Esophagus squamous epithelium (tissue), 5 donors: ENCODE results near the gene MAPKAP1. TPM values are rescaled to one million over a fixed set of nuclear protein-coding genes. Genes with fewer than 3 reads are reported as not detected.

Experiments
- DNase-seq: peaks from one replicate; lab custom pipeline; 2025; lab: John Stamatoyannopoulos, UW
- H3K27ac ChIP-seq, 4 donors: fragments of 200-600 bp; sonication (generic); one replicate each; pipeline ENCODE4 v1.5.1; 2016 to 2019; ENCODE audit warnings: mild to moderate bottlenecking in 1 of 4
- H3K27me3 ChIP-seq, 4 donors: fragments of 200-600 bp; sonication (generic); 1 replicate in 3 of 4; 2 replicates in 1 of 4; pipeline versions ENCODE4 v1.5.1 to v1.6.0; 2017 to 2021; ENCODE audit warnings: antibody characterized with exemption in 1 of 4
- H3K36me3 ChIP-seq, 3 donors: fragments of 200-600 bp; sonication (generic); one replicate each; pipeline ENCODE4 v1.5.1; 2016 to 2019
- H3K4me1 ChIP-seq, 3 donors: fragments of 200-600 bp; sonication (generic); one replicate each; pipeline ENCODE4 v1.5.1; 2017 to 2019
- H3K4me3 ChIP-seq, 4 donors: fragments of 200-600 bp; sonication (generic); 1 replicate in 3 of 4; 2 replicates in 1 of 4; pipeline ENCODE4 v1.5.1; 2016 to 2019; ENCODE audit warnings: mild to moderate bottlenecking in 2 of 4, moderate library complexity in 1 of 4
- H3K9me3 ChIP-seq, 3 donors: fragments of 200-600 bp; sonication (generic); one replicate each; pipeline ENCODE4 v1.5.1; 2016 to 2019
- POLR2A ChIP-seq, 4 donors: fragments of 450-650 bp; IDR thresholded peaks; one replicate each; pipeline ENCODE4 v1.6.1; 2017; ENCODE audit warnings: antibody characterized with exemption in 4 of 4, mild to moderate bottlenecking in 4 of 4, moderate library complexity in 3 of 4
- WGBS, 2 donors: methylation state at CpG; one replicate each; pipeline ENCODE4 v1.1.5; 2018; 5-methylcytosine and 5-hydroxymethylcytosine counted together
- intact Hi-C: fragments of 100-400 bp; cut with DNase I; formaldehyde crosslinking; loops from one replicate; pipeline ENCODE4 v1.15.0; 2022
- total RNA-seq, 4 donors: library from RNA; depleted of rRNA; stranded (reverse); fragments of >200 nt; gene quantifications; one replicate each; pipeline ENCODE4 v1.1.0, GENCODE V29; 2016
- TF ChIP-seq, protein P1 (sequence below), 6 experiments: fragments of 450-650 bp in 4 of 6; fragments of 200-600 bp in 2 of 6; sonication (generic) in 2 of 6; IDR thresholded peaks; one replicate each; pipeline ENCODE4 v1.5.1; 2016 to 2019; ENCODE audit warnings: antibody characterized with exemption in 6 of 6, mild to moderate bottlenecking in 4 of 6, moderate library complexity in 4 of 6
- donor health status: DM: yes; HTN: yes; CAD: no.

Gene MAPKAP1
- total RNA-seq, 4 donors from 2014 or later, result 59.0 to 87.0 (median 70.9) TPM

DNA sequence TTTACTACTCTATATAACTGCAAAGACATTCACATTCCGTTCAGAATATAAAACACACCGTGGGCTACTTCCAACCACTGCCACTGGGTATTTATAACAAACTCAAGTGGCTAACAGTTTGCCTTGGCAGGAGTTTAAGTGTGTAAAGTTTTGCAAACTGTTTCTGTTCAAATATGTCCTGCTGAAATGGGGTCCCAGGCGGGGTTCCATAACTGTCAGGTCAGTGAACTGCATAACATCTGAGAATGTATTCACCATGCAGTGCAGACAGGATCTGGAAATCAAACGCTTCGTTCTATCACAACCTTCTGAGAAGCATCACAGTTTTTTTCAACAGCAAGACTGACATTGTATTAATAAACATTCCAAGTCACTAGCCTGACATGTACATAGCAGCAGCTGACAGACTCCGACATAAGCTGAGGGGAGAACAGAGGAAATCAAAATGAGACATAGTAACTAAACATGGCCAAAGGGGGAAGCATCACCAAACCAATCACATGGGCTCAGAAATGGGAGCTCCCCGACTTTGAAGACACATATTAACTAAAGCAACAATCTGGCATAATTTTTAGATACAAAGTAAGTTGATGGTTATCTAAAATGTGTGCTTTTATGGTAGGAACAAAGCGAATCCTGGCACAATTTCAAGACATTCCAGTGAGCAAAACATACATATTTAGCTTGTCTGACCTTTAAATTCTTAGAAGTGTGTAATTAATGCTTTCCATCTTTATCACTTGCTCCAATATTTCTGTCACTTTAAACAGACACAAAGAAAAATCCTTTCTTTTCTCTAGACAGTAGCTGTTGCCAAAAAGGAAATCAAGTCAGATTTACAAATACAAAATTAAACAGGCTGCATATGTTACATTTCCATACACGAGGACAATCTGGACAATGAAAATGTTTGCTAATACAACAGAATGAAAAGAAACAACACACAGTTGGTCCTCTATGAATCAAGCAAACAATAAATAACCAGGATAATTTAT is 156.8 kb downstream of the MAPKAP1 start:
- H3K4me1 ChIP-seq, result peaks cover 11 to 70% (median 29%) of the 10 kb centered on the region in 3 donors
- DNase-seq, result no peak
- intact Hi-C loops, result no loop called here
- TF ChIP-seq, protein P1, sequence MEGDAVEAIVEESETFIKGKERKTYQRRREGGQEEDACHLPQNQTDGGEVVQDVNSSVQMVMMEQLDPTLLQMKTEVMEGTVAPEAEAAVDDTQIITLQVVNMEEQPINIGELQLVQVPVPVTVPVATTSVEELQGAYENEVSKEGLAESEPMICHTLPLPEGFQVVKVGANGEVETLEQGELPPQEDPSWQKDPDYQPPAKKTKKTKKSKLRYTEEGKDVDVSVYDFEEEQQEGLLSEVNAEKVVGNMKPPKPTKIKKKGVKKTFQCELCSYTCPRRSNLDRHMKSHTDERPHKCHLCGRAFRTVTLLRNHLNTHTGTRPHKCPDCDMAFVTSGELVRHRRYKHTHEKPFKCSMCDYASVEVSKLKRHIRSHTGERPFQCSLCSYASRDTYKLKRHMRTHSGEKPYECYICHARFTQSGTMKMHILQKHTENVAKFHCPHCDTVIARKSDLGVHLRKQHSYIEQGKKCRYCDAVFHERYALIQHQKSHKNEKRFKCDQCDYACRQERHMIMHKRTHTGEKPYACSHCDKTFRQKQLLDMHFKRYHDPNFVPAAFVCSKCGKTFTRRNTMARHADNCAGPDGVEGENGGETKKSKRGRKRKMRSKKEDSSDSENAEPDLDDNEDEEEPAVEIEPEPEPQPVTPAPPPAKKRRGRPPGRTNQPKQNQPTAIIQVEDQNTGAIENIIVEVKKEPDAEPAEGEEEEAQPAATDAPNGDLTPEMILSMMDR (IDR thresholded peaks at IDR 0.05), result peak in 2 of 6 experiments; percentile 11 to 18
- no peak for TF ChIP-seq POLR2A (IDR thresholded peaks at IDR 0.05)
- peak overlapping the region in 1 of 4 donors; percentile 14 for H3K4me3 ChIP-seq
- peaks cover 0 to 2% (median 0%) of the 10 kb centered on the region in 3 donors for H3K36me3 ChIP-seq
- H3K27me3 ChIP-seq, result no peaks in the 10 kb centered on the region
- H3K27ac ChIP-seq, result peak overlapping the region; percentile 33 to 78 (median 64)
- no peaks in the 10 kb centered on the region for H3K9me3 ChIP-seq
- 41 to 44% methylated on average over 9 of the region's 9 CpGs for WGBS, 2 donors

DNA sequence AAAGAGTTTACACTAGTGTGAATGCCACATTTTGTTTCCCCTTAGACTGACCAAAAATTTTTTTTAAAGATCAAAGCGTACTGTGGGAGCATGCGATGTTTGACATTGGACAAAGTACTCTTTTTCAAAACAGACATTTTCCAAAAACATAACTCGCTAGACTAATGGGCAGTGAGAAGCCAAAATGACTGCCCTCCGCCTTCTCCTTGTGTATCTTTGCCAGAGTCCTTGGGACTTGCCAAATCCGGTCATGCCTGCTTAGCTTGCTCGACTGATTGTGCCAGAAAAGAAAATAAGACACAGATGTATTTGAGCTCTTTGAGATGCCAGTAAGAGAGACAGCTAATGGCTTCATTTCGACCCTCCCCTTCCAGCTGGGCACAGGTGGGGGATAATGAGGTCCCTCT is 157.5 kb downstream of the MAPKAP1 start:
- Histone ChIP-seq H3K4me3 (peak overlapping the region in 1 of 4 donors; percentile 14), H3K4me1 (peaks cover 11 to 77% (median 36%) of the 10 kb centered on the region in 3 donors), H3K9me3 (no peaks in the 10 kb centered on the region), H3K36me3 (no peaks in the 10 kb centered on the region), H3K27me3 (no peaks in the 10 kb centered on the region), H3K27ac (peak overlapping the region; percentile 33 to 78 (median 64))
- no peak for DNase-seq
- intact Hi-C loops, result no loop called here
- WGBS, 2 donors, result 24 to 30% methylated on average over 7 of the region's 7 CpGs
- TF ChIP-seq POLR2A (IDR thresholded peaks at IDR 0.05), result no peak
- TF ChIP-seq, protein P1 (IDR thresholded peaks at IDR 0.05), result no peak

DNA sequence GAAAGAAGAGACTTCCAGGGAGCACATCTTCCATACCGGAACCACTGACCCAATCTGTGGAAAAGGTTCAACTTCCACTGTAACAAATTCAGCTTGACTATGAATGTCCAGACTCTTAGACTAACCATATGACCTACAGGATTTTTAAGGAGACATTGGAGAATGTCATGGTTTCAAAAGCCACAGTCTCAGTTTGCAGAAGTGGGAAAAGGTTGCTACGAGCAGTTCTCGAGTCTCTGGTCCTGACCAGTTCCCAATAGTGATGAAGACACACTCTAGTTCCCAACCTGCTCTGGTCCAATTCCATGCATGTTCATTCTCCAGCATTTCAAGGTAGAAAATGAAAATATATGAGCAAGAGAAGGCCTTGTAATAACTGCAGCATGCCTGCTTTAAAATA is 158.0 kb downstream of the MAPKAP1 start:
- TF ChIP-seq POLR2A (IDR thresholded peaks at IDR 0.05), result no peak
- TF ChIP-seq, protein P1 (IDR thresholded peaks at IDR 0.05), result no peak
- intact Hi-C loops, result no loop called here
- Histone ChIP-seq H3K27ac (peak overlapping the region in 3 of 4 donors; percentile 56 to 78 (median 71)), H3K4me3 (no peak overlapping the region), H3K9me3 (no peaks in the 10 kb centered on the region), H3K27me3 (no peaks in the 10 kb centered on the region), H3K4me1 (peaks cover 11 to 82% (median 38%) of the 10 kb centered on the region in 3 donors), H3K36me3 (no peaks in the 10 kb centered on the region)
- WGBS, 2 donors, result 70 to 75% methylated on average over 3 of the region's 3 CpGs
- no peak for DNase-seq

DNA sequence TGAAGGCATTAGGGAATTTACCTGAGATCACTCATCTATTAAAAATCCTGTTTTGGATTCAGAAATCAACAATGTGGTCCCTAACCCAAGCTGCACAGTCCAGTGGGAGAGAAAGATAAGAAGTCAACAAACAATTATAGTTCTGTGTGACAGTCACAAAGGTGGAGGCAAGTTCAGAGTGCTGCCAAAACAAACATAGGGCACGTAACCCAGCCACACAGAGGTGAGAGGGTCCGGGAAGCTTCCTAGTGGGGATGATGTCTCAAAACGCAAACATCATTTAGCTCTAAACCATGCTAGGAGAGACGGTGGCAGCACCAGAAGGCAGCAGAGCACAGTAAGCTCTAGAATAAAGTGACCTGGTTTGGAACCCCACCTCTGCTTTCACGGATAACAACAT is 158.9 kb downstream of the MAPKAP1 start:
- H3K4me3 ChIP-seq, result no peak overlapping the region
- intact Hi-C loops, result no loop called here
- no peaks in the 10 kb centered on the region for H3K27me3 ChIP-seq
- no peaks in the 10 kb centered on the region for H3K36me3 ChIP-seq
- 75 to 90% methylated on average over 5 of the region's 5 CpGs for WGBS, 2 donors
- peaks cover 11 to 87% (median 38%) of the 10 kb centered on the region in 3 donors for H3K4me1 ChIP-seq
- no peak for DNase-seq
- peak overlapping the region in 1 of 4 donors; percentile 22 for H3K27ac ChIP-seq
- no peak for TF ChIP-seq POLR2A (IDR thresholded peaks at IDR 0.05)
- no peaks in the 10 kb centered on the region for H3K9me3 ChIP-seq

DNA sequence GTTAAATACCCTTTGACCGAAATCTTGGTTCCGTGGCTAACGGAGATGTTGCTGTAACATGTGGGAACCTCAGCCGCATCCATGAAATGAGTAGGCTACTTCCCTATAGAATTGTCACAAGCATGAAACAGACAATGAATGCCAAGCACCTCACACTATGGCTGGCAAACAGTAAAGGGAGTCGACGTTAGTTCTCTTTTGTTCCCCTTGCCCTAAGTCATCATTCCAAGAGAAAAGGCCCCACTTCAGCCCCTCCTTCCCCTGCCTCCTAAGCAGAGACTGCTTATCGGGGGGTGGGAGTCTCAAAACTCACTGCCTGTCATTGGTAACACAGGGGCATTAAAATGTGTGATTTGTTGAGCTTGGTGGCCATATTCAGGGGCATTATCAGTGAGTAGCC is 159.6 kb downstream of the MAPKAP1 start:
- TF ChIP-seq POLR2A (IDR thresholded peaks at IDR 0.05), result no peak
- TF ChIP-seq, protein P1 (IDR thresholded peaks at IDR 0.05), result no peak
- Histone ChIP-seq H3K9me3 (no peaks in the 10 kb centered on the region), H3K27ac (peak overlapping the region in 1 of 4 donors; percentile 80), H3K4me1 (peaks cover 11 to 90% (median 38%) of the 10 kb centered on the region in 3 donors), H3K36me3 (no peaks in the 10 kb centered on the region), H3K4me3 (no peak overlapping the region), H3K27me3 (no peaks in the 10 kb centered on the region)
- no peak for DNase-seq
- intact Hi-C loops, result no loop called here
- 89 to 92% methylated on average over 7 of the region's 7 CpGs for WGBS, 2 donors
